DND-41 (cell line): Measurements from ENCODE around the gene CCDC70.

Experiments
- ATAC-seq: fragments of 200-7000 bp; cut with Tn5 transposase; 3 replicates; pipeline ENCODE4 v1.9.1; 2021; ENCODE audit warnings: low read depth; ENCODE audit not compliant: insufficient read depth
- DNase-seq: peaks from one replicate; pipeline ENCODE4 v3.0.0-alpha.2; 2020
- H2AFZ ChIP-seq: 2 replicates; pipeline ENCODE4 v1.6.0; 2012; ENCODE audit warnings: low read depth, low read length
- H3K27ac ChIP-seq: 2 replicates; pipeline ENCODE4 v1.5.1; 2012; ENCODE audit warnings: low read length, inconsistent platforms
- H3K27me3 ChIP-seq: fragments of 200-600 bp; sonication (generic); 2 replicates; pipeline ENCODE4 v1.6.0; 2012; ENCODE audit warnings: low read length, mild to moderate bottlenecking, inconsistent platforms; ENCODE audit not compliant: insufficient read depth, poor library complexity
- H3K36me3 ChIP-seq: 2 replicates; pipeline ENCODE4 v1.5.1; 2012; ENCODE audit warnings: low read length, inconsistent platforms; ENCODE audit not compliant: insufficient read depth
- H3K4me1 ChIP-seq: 2 replicates; pipeline ENCODE4 v1.5.1; 2012; ENCODE audit warnings: mild to moderate bottlenecking, low read length; ENCODE audit not compliant: insufficient read depth
- H3K4me2 ChIP-seq: 2 replicates; pipeline ENCODE4 v1.6.0; 2012; ENCODE audit warnings: mild to moderate bottlenecking, moderate library complexity, low read length, inconsistent platforms; ENCODE audit not compliant: insufficient read depth
- H3K4me3 ChIP-seq, 2 experiments: fragments of 200-600 bp in 1 of 2; shearing (Covaris generic) in 1 of 2; 2 replicates each; pipeline ENCODE4 v1.5.1; 2012 to 2016; ENCODE audit warnings: inconsistent platforms in 2 of 2, low read length in 2 of 2, mild to moderate bottlenecking in 2 of 2, low read depth in 1 of 2, moderate library complexity in 1 of 2
- H3K79me2 ChIP-seq: 2 replicates; pipeline ENCODE4 v1.6.0; 2012; ENCODE audit warnings: low read length, inconsistent platforms; ENCODE audit not compliant: insufficient read depth
- H3K9ac ChIP-seq: 2 replicates; pipeline ENCODE4 v1.6.0; 2012; ENCODE audit warnings: low read depth, mild to moderate bottlenecking, inconsistent platforms, low read length, moderate library complexity
- H3K9me3 ChIP-seq: 2 replicates; pipeline ENCODE4 v1.5.1; 2012; ENCODE audit warnings: low read length, moderate library complexity, mild to moderate bottlenecking, inconsistent platforms; ENCODE audit not compliant: insufficient read depth, severe bottlenecking
- H4K20me1 ChIP-seq: 2 replicates; pipeline ENCODE4 v1.6.0; 2012; ENCODE audit warnings: low read length; ENCODE audit not compliant: insufficient read depth
- CTCF ChIP-seq: IDR thresholded peaks from 2 replicates; pipeline ENCODE4 v1.5.1; 2012; ENCODE audit warnings: borderline replicate concordance, low read length, moderate library complexity, mild to moderate bottlenecking; ENCODE audit not compliant: poor library complexity, severe bottlenecking; ENCODE audit errors: extremely low read depth
- EZH2 ChIP-seq: IDR thresholded peaks from 3 replicates; pipeline ENCODE4 v1.6.1; 2012; ENCODE audit warnings: borderline replicate concordance, low read depth, mild to moderate bottlenecking, moderate library complexity, low read length, inconsistent platforms; ENCODE audit not compliant: severe bottlenecking

CCDC70 gene

GRCh38 chr13:51844862-51845573 lies 16.8 kb upstream of the CCDC70 start, which contains the start of gene TMEM272:
TMEM272 (minus strand) TSS chr13:51845177; CDS start chr13:51838530, 6,647 bp downstream.
- no peaks in the 10 kb centered on the region for H3K36me3 ChIP-seq
- H3K9ac ChIP-seq: no peak within 1 kb of the TSS
- peaks cover 5% of the 10 kb centered on the region for H3K4me1 ChIP-seq
- TF ChIP-seq CTCF (peak; percentile 77), EZH2 (no peak)
- H3K4me2 ChIP-seq: peak within 1 kb of the TSS; percentile 24; the same call in 1 of the 2 replicates
- H3K79me2 ChIP-seq: no peaks in the 10 kb centered on the region
- no peaks in the 10 kb centered on the region for H3K9me3 ChIP-seq
- H3K27me3 ChIP-seq: peaks cover 4% of the 10 kb centered on the region
- ATAC-seq: peak; percentile 77
- no peak within 1 kb of the TSS for H3K27ac ChIP-seq
- H2AFZ ChIP-seq: peak within 1 kb of the TSS; percentile 80
- DNase-seq: peak; percentile 53
- no peak within 1 kb of the TSS for H3K4me3 ChIP-seq
- no peaks in the 10 kb centered on the region for H4K20me1 ChIP-seq

GRCh38 chr13:51845574-51846318 lies 16.0 kb upstream of the CCDC70 start:
- Histone ChIP-seq H3K79me2 (no peaks in the 10 kb centered on the region), H3K36me3 (no peaks in the 10 kb centered on the region), H3K9ac (no peak overlapping the region), H3K9me3 (no peaks in the 10 kb centered on the region), H3K4me2 (no peak overlapping the region), H3K4me3 (no peak overlapping the region), H4K20me1 (no peaks in the 10 kb centered on the region), H3K4me1 (peaks cover 5% of the 10 kb centered on the region), H3K27me3 (peaks cover 4% of the 10 kb centered on the region), H3K27ac (no peak overlapping the region), H2AFZ (peak overlapping the region; percentile 80; the same call in 1 of the 2 replicates)
- no peak for DNase-seq
- ATAC-seq: no peak
- TF ChIP-seq EZH2: no peak
- no peak for TF ChIP-seq CTCF

GRCh38 chr13:51846756-51847155 lies 15.0 kb upstream of the CCDC70 start:
- Histone ChIP-seq H3K79me2 (no peaks in the 10 kb centered on the region), H2AFZ (no peak overlapping the region), H3K9ac (no peak overlapping the region), H3K27ac (no peak overlapping the region), H3K4me3 (no peak overlapping the region), H4K20me1 (no peaks in the 10 kb centered on the region), H3K4me1 (peaks cover 5% of the 10 kb centered on the region), H3K27me3 (peaks cover 4% of the 10 kb centered on the region), H3K4me2 (no peak overlapping the region), H3K9me3 (no peaks in the 10 kb centered on the region), H3K36me3 (no peaks in the 10 kb centered on the region)
- ATAC-seq: no peak
- TF ChIP-seq EZH2 (no peak), CTCF (no peak)
- no peak for DNase-seq
